ENCODE results near the gene EPHA5.

The EPHA5 gene

GRCh38 chr4:65635051-65635821 is 35.1 kb downstream of the EPHA5 start:
- DNase-seq (ENCODE audit: low read depth in 2 of 2, low spot score in 1 of 2): no peak

DNA sequence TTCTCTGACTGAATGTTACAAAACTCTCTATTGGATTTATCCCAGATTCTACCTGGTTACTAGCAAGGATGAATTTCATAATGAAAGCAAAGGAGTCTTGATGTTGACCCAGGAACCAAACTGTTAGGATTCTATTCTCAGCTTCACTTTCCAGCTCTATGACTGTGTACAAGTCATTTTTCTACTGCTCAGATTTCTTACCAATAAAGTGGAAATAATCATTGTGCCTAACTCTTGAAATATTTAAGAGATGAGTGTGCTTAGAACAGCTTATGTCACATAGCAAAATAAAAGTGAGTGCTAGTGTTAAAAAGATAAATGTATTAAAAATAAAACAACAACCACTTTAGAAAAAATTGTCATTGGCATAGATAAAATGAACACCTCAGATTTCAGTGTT is 45.6 kb downstream of the EPHA5 start:
- DNase-seq (ENCODE audit: low read depth in 2 of 2, low spot score in 1 of 2): no peak

GRCh38 chr4:65623506-65623905 is 46.8 kb downstream of the EPHA5 start:
- DNase-seq (ENCODE audit: low read depth in 2 of 2, low spot score in 1 of 2): no peak

DNA sequence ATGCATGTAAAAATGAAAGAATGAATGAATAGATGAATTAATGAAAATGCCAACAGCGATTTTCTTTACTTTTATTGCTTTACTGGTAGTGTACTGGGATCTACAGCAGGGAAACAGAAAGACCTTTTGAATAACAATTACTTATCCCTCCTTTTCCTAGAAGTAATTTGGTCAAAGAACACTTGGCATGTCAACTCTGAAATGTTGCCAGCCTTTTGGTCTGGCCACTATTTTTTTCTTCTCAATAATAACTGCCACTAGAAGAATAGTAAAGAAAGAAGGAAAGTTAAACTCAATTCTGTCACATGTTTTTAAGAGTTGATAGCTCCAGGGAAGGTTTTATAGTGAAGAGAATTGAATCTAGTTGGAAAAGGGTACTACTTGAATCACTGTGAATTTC is 52.9 kb downstream of the EPHA5 start:
- no peak for DNase-seq (ENCODE audit: low read depth in 2 of 2, low spot score in 1 of 2)

DNA sequence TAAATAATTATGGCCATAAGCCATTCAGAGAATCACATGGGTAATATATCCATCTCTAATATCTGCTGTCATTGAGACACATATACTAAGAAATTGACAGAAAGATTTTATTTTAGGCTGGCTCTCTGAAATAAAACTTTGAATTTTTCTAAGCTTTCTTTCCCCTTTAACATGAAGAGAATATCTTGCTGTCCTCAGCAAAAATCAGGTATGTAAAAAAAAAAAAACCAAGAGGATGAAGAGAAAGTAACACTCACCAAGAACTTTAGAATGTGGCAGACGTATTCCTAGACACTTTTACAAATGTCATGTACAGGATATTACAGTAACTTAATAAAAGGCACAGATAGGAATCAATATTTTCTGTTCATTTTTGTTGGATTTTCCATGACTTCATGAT is 65.8 kb downstream of the EPHA5 start:
- no peak for DNase-seq (ENCODE audit: low read depth in 2 of 2, low spot score in 1 of 2)

DNA sequence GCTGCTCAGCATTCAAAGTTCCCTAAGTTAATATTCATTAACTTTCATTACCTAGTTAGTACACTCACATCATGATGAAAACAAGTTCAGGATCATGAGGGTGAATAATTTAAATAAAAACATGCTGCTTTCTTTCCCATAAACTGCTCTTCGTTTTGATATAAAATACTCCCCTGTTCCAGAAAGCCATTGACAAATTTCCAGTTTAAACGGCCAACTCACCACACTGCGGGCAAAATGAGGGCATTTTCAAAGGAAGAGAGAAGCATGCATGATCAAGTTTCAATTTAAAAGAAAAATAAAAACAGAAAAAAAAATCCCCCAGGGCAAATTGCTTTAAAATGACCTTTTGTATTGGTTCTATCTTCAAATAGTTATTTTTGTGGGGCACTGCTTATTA is 69.6 kb downstream of the EPHA5 start:
- DNase-seq (ENCODE audit: low read depth in 2 of 2, low spot score in 1 of 2): no peak

GRCh38 chr4:65599340-65599739 is 70.9 kb downstream of the EPHA5 start:
- DNase-seq (ENCODE audit: low read depth in 2 of 2, low spot score in 1 of 2): no peak

DNA sequence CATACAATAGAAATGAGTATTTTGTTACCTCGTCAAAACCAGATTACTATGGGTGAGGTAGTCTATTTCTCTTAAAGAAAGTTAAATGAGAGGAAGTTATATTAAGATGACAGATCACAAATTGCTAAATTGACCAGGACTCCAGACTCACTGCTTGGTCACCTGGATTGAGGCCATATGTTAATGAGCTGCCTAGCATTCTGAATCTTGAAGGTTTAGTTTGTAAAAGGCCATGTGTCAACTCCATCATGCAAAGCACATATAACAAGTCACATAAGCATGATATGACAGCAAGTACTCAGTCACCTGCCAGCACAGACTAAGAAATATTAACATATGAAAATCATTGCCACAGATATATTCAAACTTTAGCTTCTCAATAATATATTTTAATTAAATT is 72.6 kb downstream of the EPHA5 start:
- no peak for DNase-seq (ENCODE audit: low read depth in 2 of 2, low spot score in 1 of 2)

DNA sequence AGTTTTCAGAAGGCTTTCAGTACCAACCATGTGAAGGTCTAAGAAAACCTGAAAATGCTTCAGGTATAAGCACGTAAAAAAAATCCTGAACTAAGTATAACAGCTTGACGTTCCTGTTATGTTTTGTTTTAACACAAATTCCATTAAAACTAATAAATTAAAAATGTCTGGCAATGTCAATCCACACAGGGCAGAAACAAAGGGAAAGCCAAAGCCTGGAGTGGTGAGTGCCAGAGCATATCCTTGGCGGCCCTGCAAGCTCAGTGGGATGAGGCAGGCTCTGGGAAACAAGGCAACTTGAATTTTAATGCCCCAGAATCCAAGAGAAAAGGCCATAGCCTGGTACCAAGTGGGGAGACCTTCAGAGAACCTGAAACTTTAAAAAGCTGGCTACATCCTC is 78.2 kb downstream of the EPHA5 start:
- DNase-seq (ENCODE audit: low read depth in 2 of 2, low spot score in 1 of 2): no peak

GRCh38 chr4:65589921-65590320 is 80.4 kb downstream of the EPHA5 start:
- DNase-seq (ENCODE audit: low read depth in 2 of 2, low spot score in 1 of 2): no peak

GRCh38 chr4:65589331-65589730 is 81.0 kb downstream of the EPHA5 start:
- DNase-seq (ENCODE audit: low read depth in 2 of 2, low spot score in 1 of 2): no peak

DNA sequence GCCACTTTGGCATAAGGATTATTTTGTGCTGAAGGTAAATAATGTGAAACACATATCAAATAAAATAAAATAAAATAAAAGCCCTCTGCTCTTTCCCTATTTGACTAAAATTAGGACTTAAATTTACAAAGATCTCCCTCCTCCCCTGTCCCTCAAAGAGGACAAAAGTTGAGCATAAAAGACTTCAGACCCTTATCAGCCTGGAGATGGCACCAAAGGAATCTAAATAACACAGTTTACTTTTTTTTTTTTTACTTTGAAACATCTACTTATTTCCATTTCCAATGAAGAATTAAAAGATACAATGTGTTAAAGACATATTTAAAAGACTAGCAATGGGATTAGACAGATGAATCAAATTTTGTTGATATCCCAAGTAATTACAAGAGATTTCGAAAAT is 89.7 kb downstream of the EPHA5 start:
- no peak for DNase-seq (ENCODE audit: low read depth in 2 of 2, low spot score in 1 of 2)

GRCh38 chr4:65566473-65566872 is 103.8 kb downstream of the EPHA5 start:
- DNase-seq (ENCODE audit: low read depth in 2 of 2, low spot score in 1 of 2): no peak

GRCh38 chr4:65561164-65561563 is 109.1 kb downstream of the EPHA5 start:
- no peak for DNase-seq (ENCODE audit: low read depth in 2 of 2, low spot score in 1 of 2)

GRCh38 chr4:65559270-65559669 is 111.0 kb downstream of the EPHA5 start:
- DNase-seq (ENCODE audit: low read depth in 2 of 2, low spot score in 1 of 2): no peak

- DNase-seq (ENCODE audit: low read depth in 2 of 2, low spot score in 1 of 2): no peak
Observed at GRCh38 chr4:65552057-65552456, 118.2 kb downstream of the EPHA5 start.

DNA sequence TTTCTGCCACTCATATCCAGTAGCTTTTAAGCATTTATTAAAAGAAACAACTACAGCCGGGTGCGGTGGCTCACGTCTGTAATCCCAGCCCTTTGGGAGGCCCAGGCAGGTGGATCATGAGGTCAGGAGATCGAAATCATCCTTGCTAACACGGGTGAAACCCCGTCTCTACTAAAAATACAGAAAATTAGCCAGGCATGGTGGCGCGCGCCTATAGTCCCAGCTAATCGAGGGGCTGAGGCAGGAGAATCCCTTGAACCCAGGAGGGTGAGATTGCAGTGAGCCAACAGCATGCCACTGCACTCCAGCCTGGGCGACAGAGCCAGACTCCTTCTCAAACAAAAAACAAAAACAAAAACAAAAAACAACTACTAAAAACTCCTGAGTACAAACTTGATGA is 119.8 kb downstream of the EPHA5 start:
- no peak for DNase-seq (ENCODE audit: low read depth in 2 of 2, low spot score in 1 of 2)

DNA sequence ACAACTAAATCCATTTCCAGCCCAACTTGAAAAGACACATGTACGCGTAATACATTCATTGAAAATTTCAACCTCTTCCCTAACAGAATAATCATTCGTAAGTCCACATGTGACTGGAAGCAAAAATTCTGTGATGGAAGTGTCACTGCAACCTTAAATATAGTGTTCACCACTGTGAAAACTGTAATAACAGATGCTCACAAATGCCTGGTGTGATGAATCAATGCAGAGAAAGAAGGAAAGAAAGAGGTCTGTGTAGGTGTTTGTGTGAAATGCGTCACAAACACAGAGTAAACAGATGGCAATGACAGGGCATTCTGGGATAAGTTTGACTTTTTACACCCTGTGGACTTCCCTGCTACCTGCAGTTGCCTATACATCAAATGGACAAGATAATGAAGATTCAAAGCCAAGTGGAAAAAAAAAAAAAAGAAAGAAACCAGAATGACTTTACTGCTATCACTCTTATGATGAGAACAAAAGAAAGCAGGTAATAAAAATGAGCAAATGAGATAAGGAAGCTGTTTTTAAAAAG is 123.3 kb downstream of the EPHA5 start:
- DNase-seq (ENCODE audit: low read depth in 2 of 2, low spot score in 1 of 2): no peak

- no peak for DNase-seq (ENCODE audit: low read depth in 2 of 2, low spot score in 1 of 2)
Observed at GRCh38 chr4:65538571-65538970, 131.7 kb downstream of the EPHA5 start.

DNA sequence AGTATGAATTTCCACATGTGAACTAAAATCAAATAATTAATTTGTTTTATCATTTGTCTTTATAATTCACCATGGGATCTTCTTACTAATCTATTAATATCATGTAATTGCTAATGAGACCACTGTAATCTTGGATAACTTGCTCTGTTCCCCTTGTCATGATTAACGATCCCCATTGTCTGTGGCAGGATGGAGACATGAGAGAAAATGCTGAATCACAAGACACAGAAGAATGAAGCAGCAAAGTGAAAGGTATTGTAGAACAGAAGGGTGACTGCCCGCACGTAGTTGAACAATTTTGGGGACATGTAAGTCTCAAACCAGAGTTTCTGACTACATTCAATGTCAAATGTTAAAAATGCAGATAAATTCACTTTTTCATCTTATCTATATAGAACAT is 135.2 kb downstream of the EPHA5 start:
- DNase-seq (ENCODE audit: low read depth in 2 of 2, low spot score in 1 of 2): no peak

GRCh38 chr4:65521666-65522065 is 148.6 kb downstream of the EPHA5 start:
- no peak for DNase-seq (ENCODE audit: low read depth in 2 of 2, low spot score in 1 of 2)

DNA sequence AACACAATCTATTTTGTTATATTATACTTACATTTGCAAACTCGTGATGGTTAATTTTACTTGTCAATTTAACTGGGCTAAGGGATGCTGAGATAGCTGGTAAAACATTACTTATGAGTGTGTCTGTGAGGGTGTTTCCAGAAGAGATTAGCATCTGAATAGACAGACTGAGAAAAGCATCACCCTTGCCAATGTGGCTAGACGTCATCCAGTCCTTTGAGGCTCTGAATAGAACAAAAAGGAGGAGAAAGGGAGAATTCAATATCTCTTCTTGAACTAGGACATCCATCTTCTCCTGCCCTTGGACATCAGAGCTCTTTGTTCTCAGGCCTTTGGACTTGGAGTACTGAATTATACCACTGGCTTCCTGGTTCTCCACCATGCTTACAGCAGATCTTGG is 154.6 kb downstream of the EPHA5 start:
- no peak for DNase-seq (ENCODE audit: low read depth in 2 of 2, low spot score in 1 of 2)

DNA sequence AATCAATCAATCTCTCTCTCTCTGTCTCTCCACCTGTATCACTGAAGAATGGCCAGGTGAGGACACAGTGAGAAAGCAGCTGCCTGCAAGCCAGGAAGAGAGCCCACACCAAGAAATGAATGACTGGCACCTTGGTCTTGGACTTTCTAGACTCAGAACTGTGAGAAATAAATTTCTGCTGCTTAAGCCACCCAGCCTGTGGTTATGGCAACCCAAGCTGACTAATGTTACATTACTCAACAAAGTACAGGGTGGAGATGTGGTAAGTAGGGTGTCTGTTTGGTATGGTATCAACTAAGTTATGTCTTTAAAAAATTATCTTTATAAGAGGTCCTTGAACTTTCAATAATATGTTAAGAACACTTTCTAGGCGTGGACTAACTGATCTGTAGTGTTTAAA is 159.3 kb downstream of the EPHA5 start:
- no peak for DNase-seq (ENCODE audit: low read depth in 2 of 2, low spot score in 1 of 2)
